Vagina (tissue), 2 donors: ENCODE results near the gene SNAP23. TPM values are rescaled to one million over a fixed set of nuclear protein-coding genes. Genes with fewer than 3 reads are reported as not detected.
A peak's percentile ranks its signal among the peaks of the same experiment; 100 is the strongest.

Experiments used
- DNase-seq, 2 donors: peaks; one replicate each; pipeline ENCODE4 v3.0.0-alpha.2; 2017; ENCODE audit errors: extremely low spot score in 2 of 2
- H3K27ac ChIP-seq: fragments of 200-600 bp; sonication (generic); one replicate; pipeline ENCODE4 v1.5.1; 2019
- H3K27me3 ChIP-seq: fragments of 200-600 bp; sonication (generic); one replicate; pipeline ENCODE4 v1.5.1; 2019
- H3K36me3 ChIP-seq, 2 donors: fragments of 200-600 bp; sonication (generic); one replicate each; pipeline ENCODE4 v1.5.1; 2017 to 2019
- H3K4me1 ChIP-seq: fragments of 200-600 bp; sonication (generic); one replicate; pipeline ENCODE4 v1.5.1; 2019
- H3K4me3 ChIP-seq, 2 donors: fragments of 200-600 bp; sonication (generic); 1 replicate in 1 of 2; 2 replicates in 1 of 2; pipeline ENCODE4 v1.5.1; 2016 to 2019
- H3K9me3 ChIP-seq: fragments of 200-600 bp; sonication (generic); one replicate; pipeline ENCODE4 v1.5.1; 2019
- CTCF ChIP-seq, 3 experiments: fragments of 450-650 bp in 2 of 3; fragments of 200-600 bp in 1 of 3; sonication (generic) in 1 of 3; IDR thresholded peaks; one replicate each; pipeline ENCODE4 v1.5.1; 2017 to 2019; ENCODE audit warnings: antibody characterized with exemption in 3 of 3, mild to moderate bottlenecking in 2 of 3, moderate library complexity in 2 of 3
- POLR2A ChIP-seq, 2 donors: fragments of 450-650 bp; IDR thresholded peaks; one replicate each; pipeline ENCODE4 v1.6.1; 2017; ENCODE audit warnings: antibody characterized with exemption in 2 of 2, mild to moderate bottlenecking in 2 of 2, moderate library complexity in 2 of 2
- POLR2AphosphoS5 ChIP-seq, 2 donors: sonication (generic); formaldehyde crosslinking; IDR thresholded peaks; one replicate each; pipeline ENCODE4 v1.9.0; 2017; ENCODE audit warnings: antibody characterized with exemption in 2 of 2, mild to moderate bottlenecking in 2 of 2, low read depth in 1 of 2; ENCODE audit not compliant: insufficient read depth in 1 of 2
- intact Hi-C: fragments of 100-400 bp; cut with DNase I; formaldehyde crosslinking; loops from one replicate; pipeline ENCODE4 v1.15.1; 2023
- total RNA-seq: library from RNA; depleted of rRNA; stranded (reverse); fragments of >200 nt; gene quantifications from one replicate; pipeline ENCODE4 v1.2.3, GENCODE V29; 2016

SNAP23 gene
- total RNA-seq, 1 donor from 2014 or later, result 60.9 TPM

GRCh38 chr15:42490291-42490670 is 5.2 kb upstream of the SNAP23 start:
- Histone ChIP-seq H3K36me3 (no peaks in the 10 kb centered on the region), H3K27me3 (no peaks in the 10 kb centered on the region), H3K4me3 (peak overlapping the region; percentile 85 to 93), H3K4me1 (peaks cover 40% of the 10 kb centered on the region), H3K9me3 (no peaks in the 10 kb centered on the region), H3K27ac (peak overlapping the region; percentile 97)
- TF ChIP-seq POLR2AphosphoS5 (IDR thresholded peaks at IDR 0.05; ENCODE audit: insufficient read depth in 1 of 2, low read depth in 1 of 2) (no peak), CTCF (IDR thresholded peaks at IDR 0.05) (no peak), POLR2A (IDR thresholded peaks at IDR 0.05) (no peak)
- intact Hi-C loops, result no loop called here
- no peak for DNase-seq

DNA sequence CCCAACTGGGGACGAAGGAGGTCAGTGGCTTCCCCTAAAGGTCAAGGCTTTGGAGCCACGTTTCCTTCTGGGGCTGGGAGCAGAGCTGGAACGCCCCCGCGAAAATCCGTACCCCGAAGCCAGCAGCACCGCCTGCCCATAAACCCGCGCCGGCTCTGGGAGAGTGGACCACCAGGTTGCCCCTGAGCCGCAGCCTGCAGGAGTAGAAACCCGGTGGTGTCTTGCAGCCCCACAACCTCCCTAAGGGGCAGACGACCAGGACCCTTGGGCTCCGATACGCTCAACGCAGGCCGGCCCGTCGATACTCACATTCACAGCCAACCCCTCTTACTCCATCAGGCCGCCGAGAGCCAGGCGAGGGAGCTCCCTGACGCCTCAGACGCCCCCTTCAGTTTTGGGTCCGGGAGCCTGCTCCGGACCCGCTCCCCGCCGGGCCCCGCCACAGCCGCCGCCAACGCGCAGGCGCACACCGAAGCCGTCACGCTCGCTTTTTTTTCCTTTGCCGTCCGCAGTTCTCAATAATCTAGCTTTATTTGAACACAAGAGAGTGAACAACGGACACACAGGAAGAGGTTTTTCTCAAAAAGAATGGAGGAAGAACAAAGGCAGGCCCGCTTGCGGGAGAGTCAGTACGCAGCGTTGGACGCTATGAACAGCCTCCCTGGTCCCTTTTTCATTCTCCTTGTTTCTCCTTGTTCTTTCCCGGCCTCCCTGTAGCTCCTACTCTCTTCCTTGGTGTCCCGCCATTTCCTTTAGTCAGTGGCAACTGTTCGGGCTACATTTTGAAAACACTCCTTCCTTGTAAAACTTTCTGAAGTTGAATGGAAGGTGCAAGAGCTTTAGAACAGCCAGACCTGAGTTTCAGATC is 4.5 kb upstream of the SNAP23 start, which contains the start of gene ZNF106:
Gene ZNF106, minus strand, starts transcription at position 471 of the 868 bp plus-strand sequence. CDS start 18,852 bp downstream, outside the sequence.
- Histone ChIP-seq H3K9me3 (no peaks in the 10 kb centered on the region), H3K27ac (peak within 1 kb of the TSS; percentile 97), H3K36me3 (no peaks in the 10 kb centered on the region), H3K4me3 (peak within 1 kb of the TSS; percentile 85 to 93), H3K4me1 (peaks cover 40% of the 10 kb centered on the region), H3K27me3 (no peaks in the 10 kb centered on the region)
- TF ChIP-seq CTCF (IDR thresholded peaks at IDR 0.05) (no peak), POLR2AphosphoS5 (IDR thresholded peaks at IDR 0.05; ENCODE audit: insufficient read depth in 1 of 2, low read depth in 1 of 2) (peak; percentile 98 to 100), POLR2A (IDR thresholded peaks at IDR 0.05) (peak in 1 of 2 donors; percentile 81)
- intact Hi-C loops, result no loop called here
- no peak for DNase-seq

DNA sequence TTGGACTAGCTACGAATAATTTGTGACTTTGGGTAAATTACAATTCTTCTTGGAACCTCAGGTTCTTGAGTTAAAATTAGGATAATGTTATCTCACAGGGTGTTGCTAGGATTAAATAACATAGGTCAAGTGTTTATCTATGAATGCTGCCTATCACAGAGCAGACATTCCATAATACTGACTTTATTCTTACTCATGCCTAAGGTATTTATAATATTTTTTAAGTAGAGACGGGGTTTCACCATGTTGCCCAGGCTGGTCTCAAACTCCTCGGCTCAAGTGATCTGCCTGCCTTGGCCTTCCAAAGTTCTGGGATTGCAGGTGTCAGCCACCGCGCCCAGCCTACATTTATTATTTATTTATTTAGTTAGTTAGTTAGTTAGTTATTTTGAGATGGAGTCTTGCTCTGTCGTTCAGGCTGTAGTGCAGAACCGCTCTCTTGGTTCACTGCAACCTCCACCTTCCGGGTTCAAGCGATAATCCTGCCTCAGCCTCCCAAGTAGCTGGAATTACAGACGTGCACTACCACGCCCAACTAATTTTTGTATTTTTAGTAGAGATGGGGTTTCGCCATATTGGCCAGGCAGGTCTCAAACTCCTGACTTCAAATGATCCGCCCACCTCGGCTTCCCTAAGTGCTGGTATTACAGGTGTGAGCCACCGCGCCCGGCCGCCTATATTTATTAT is 3.8 kb upstream of the SNAP23 start:
- Histone ChIP-seq H3K36me3 (no peaks in the 10 kb centered on the region), H3K27me3 (no peaks in the 10 kb centered on the region), H3K4me1 (peaks cover 47% of the 10 kb centered on the region), H3K9me3 (no peaks in the 10 kb centered on the region), H3K4me3 (peak overlapping the region; percentile 85 to 93), H3K27ac (peak overlapping the region; percentile 97)
- no peak for TF ChIP-seq POLR2AphosphoS5 (IDR thresholded peaks at IDR 0.05; ENCODE audit: insufficient read depth in 1 of 2, low read depth in 1 of 2)
- no peak for TF ChIP-seq POLR2A (IDR thresholded peaks at IDR 0.05)
- TF ChIP-seq CTCF (IDR thresholded peaks at IDR 0.05), result no peak
- intact Hi-C loops, result no loop called here
- no peak for DNase-seq

- H3K27me3 ChIP-seq, result no peaks in the 10 kb centered on the region
- no peak overlapping the region for H3K4me3 ChIP-seq
- H3K4me1 ChIP-seq, result peaks cover 52% of the 10 kb centered on the region
- DNase-seq, result no peak
- peak overlapping the region; percentile 90 for H3K27ac ChIP-seq
- TF ChIP-seq POLR2A (IDR thresholded peaks at IDR 0.05), result no peak
- no peak for TF ChIP-seq POLR2AphosphoS5 (IDR thresholded peaks at IDR 0.05; ENCODE audit: insufficient read depth in 1 of 2, low read depth in 1 of 2)
- no peak for TF ChIP-seq CTCF (IDR thresholded peaks at IDR 0.05)
- intact Hi-C loops, result no loop called here
- no peaks in the 10 kb centered on the region for H3K36me3 ChIP-seq
- no peaks in the 10 kb centered on the region for H3K9me3 ChIP-seq
Measured at GRCh38 chr15:42493679-42494078, 1.8 kb upstream of the SNAP23 start.
